HCT116 (cell line): ENCODE results near the gene ZNF322. TPM values are rescaled to one million over a fixed set of nuclear protein-coding genes. Genes with fewer than 3 reads are reported as not detected.
A peak's percentile ranks its signal among the peaks of the same experiment; 100 is the strongest.

Experiments used
- ATAC-seq: fragments of 200-7000 bp; cut with Tn5 transposase; 2 replicates; pipeline ENCODE4 v1.9.1; 2020; ENCODE audit warnings: mild to moderate bottlenecking, moderate library complexity
- BruUV-seq: library from RNA; stranded (reverse); fragments of 400-500 nt; replicated peaks from 2 replicates; lab custom pipeline; 2021; lab: Mats Ljungman, UMichigan
- CTCF ChIA-PET: fragments of 300-600 bp; sonication (Branson Sonifier 250); formaldehyde crosslinking; loops from one replicate; lab custom pipeline; 2021; ENCODE audit warnings: antibody characterized with exemption; lab: Charles Lee
- POLR2A ChIA-PET: fragments of 300-600, 350-600 bp; sonication (Branson Sonifier 250); formaldehyde crosslinking; loops from one replicate; lab custom pipeline; 2021; ENCODE audit warnings: antibody characterized with exemption; lab: Charles Lee
- RAD21 ChIA-PET, 2 experiments: fragments of 300-600 bp; sonication (Branson Sonifier 250); formaldehyde crosslinking; loops; one replicate each; lab custom pipeline; 2023; ENCODE audit warnings: low total read pairs in 2 of 2; ENCODE audit not compliant: uncharacterized antibody in 2 of 2, unreplicated experiment in 2 of 2, low non-redundant PET in 1 of 2; lab: Charles Lee
- DNase-seq: peaks from one replicate; pipeline ENCODE4 v3.0.0-alpha.2; 2010; ENCODE audit warnings: low read depth, low spot score
- H2AFZ ChIP-seq: fragments of 200-600 bp; shearing (Covaris generic), sonication (generic); 2 replicates; pipeline ENCODE4 v1.6.1; 2017; ENCODE audit warnings: low read depth, mixed run types, mixed read lengths, antibody characterized with exemption, low read length; ENCODE audit not compliant: poor library complexity, severe bottlenecking
- H3K27ac ChIP-seq: 2 replicates; pipeline ENCODE4 v1.5.1; 2012; ENCODE audit warnings: low read depth, low read length
- H3K27me3 ChIP-seq: fragments of 200-600 bp; sonication (generic); 2 replicates; pipeline ENCODE4 v1.6.1; 2016; ENCODE audit warnings: mixed run types, low read length, mixed read lengths; ENCODE audit not compliant: insufficient read depth
- H3K36me3 ChIP-seq, 2 experiments: fragments of 200-500 bp in 1 of 2; fragments of 200-600 bp in 1 of 2; sonication (Bioruptor generic) in 1 of 2; sonication (generic) in 1 of 2; 2 replicates each; pipeline versions ENCODE4 v1.5.1 to v1.6.1; 2014 to 2016; ENCODE audit warnings: low read length in 2 of 2, inconsistent platforms in 1 of 2, mixed read lengths in 1 of 2, mixed run types in 1 of 2; ENCODE audit not compliant: insufficient read depth in 2 of 2, control insufficient read depth in 1 of 2
- H3K4me1 ChIP-seq, 2 experiments: fragments of 200-600 bp in 1 of 2; sonication (generic) in 1 of 2; 2 replicates each; pipeline versions ENCODE4 v1.5.1 to v1.6.1; 2012 to 2017; ENCODE audit warnings: low read length in 2 of 2, inconsistent platforms in 1 of 2, mild to moderate bottlenecking in 1 of 2, mixed read lengths in 1 of 2, mixed run types in 1 of 2, moderate library complexity in 1 of 2; ENCODE audit not compliant: insufficient read depth in 2 of 2, control insufficient read depth in 1 of 2
- H3K4me2 ChIP-seq: fragments of 200-600 bp; sonication (generic); 2 replicates; pipeline ENCODE4 v1.6.1; 2017; ENCODE audit warnings: mixed run types, low read length, mixed read lengths
- H3K4me3 ChIP-seq, 2 experiments: fragments of 200-600 bp in 1 of 2; sonication (generic) in 1 of 2; replicated peaks in 1 of 2; 2 replicates each; pipeline ENCODE4 v1.5.1; 2011 to 2016; ENCODE audit warnings: low read length in 2 of 2, control low read depth in 1 of 2, low read depth in 1 of 2, mild to moderate bottlenecking in 1 of 2, mixed read lengths in 1 of 2, mixed run types in 1 of 2
- H3K79me2 ChIP-seq: fragments of 200-600 bp; sonication (generic); 2 replicates; pipeline ENCODE4 v1.6.1; 2017; ENCODE audit warnings: mild to moderate bottlenecking, mixed run types, low read length, moderate library complexity, mixed read lengths; ENCODE audit not compliant: insufficient read depth
- H3K9ac ChIP-seq: fragments of 200-600 bp; sonication (generic); 2 replicates; pipeline ENCODE4 v1.6.1; 2016; ENCODE audit warnings: low read length, mixed read lengths
- H3K9me2 ChIP-seq: fragments of 200-600 bp; sonication (generic), shearing (Covaris generic); 2 replicates; pipeline ENCODE4 v1.6.1; 2017; ENCODE audit warnings: mixed run types, mild to moderate bottlenecking, moderate library complexity; ENCODE audit not compliant: insufficient read depth
- H3K9me3 ChIP-seq, 2 experiments: fragments of 200-500 bp in 1 of 2; fragments of 200-600 bp in 1 of 2; sonication (Bioruptor generic) in 1 of 2; sonication (generic) in 1 of 2; 2 replicates each; pipeline ENCODE4 v1.6.1; 2014 to 2017; ENCODE audit warnings: low read length in 2 of 2, mixed read lengths in 2 of 2, inconsistent platforms in 1 of 2, low read depth in 1 of 2, mild to moderate bottlenecking in 1 of 2, mixed run types in 1 of 2, moderate library complexity in 1 of 2; ENCODE audit not compliant: control insufficient read depth in 1 of 2, insufficient read depth in 1 of 2
- H4K20me1 ChIP-seq: fragments of 200-600 bp; sonication (generic), shearing (Covaris generic); 2 replicates; pipeline ENCODE4 v1.6.1; 2017; ENCODE audit warnings: mixed run types, mild to moderate bottlenecking, moderate library complexity; ENCODE audit not compliant: insufficient read depth
- ATF3 ChIP-seq: IDR thresholded peaks from 2 replicates; pipeline ENCODE4 v1.6.1; 2012
- CBX3 ChIP-seq: IDR thresholded peaks from 2 replicates; pipeline ENCODE4 v1.6.1; 2012; ENCODE audit warnings: low read depth
- CEBPB ChIP-seq: IDR thresholded peaks from 2 replicates; pipeline ENCODE4 v1.6.1; 2012; ENCODE audit warnings: low read depth
- CTCF ChIP-seq, 3 experiments: fragments of 200-600 bp in 1 of 3; sonication (generic) in 1 of 3; IDR thresholded peaks in 2 of 3; conservative IDR thresholded peaks in 1 of 3; 2 replicates each; pipeline ENCODE4 v1.5.1; 2012 to 2017; ENCODE audit warnings: low read depth in 2 of 3, low read length in 2 of 3, antibody characterized with exemption in 1 of 3, borderline replicate concordance in 1 of 3, control low read depth in 1 of 3, mild to moderate bottlenecking in 1 of 3, mixed read lengths in 1 of 3, mixed run types in 1 of 3, moderate library complexity in 1 of 3; ENCODE audit not compliant: insufficient read depth in 1 of 3
- EGR1 ChIP-seq: IDR thresholded peaks from 2 replicates; pipeline ENCODE4 v1.6.1; 2012; ENCODE audit warnings: low read depth
- ELF1 ChIP-seq: IDR thresholded peaks from 2 replicates; pipeline ENCODE4 v1.6.1; 2012; ENCODE audit warnings: low read depth, borderline replicate concordance
- EZH2 ChIP-seq: fragments of 200-600 bp; sonication (generic); IDR thresholded peaks from 2 replicates; pipeline ENCODE4 v1.6.1; 2017; ENCODE audit warnings: antibody characterized with exemption, mixed run types
- EZH2phosphoT487 ChIP-seq: fragments of 200-600 bp; IDR thresholded peaks from 2 replicates; pipeline ENCODE4 v1.6.1; 2018; ENCODE audit warnings: antibody characterized with exemption, borderline replicate concordance
- FOSL1 ChIP-seq: IDR thresholded peaks from 2 replicates; pipeline ENCODE4 v1.6.1; 2012; ENCODE audit warnings: low read depth
- JUND ChIP-seq: IDR thresholded peaks from 2 replicates; pipeline ENCODE4 v1.6.1; 2012
- POLR2A ChIP-seq: IDR thresholded peaks from 2 replicates; pipeline ENCODE4 v1.7.0; 2011; ENCODE audit warnings: borderline replicate concordance; ENCODE audit not compliant: insufficient read depth, insufficient read length; ENCODE audit errors: extremely low read depth
- RAD21 ChIP-seq: IDR thresholded peaks from 2 replicates; pipeline ENCODE4 v1.6.1; 2012; ENCODE audit warnings: low read depth, mild to moderate bottlenecking
- SP1 ChIP-seq: IDR thresholded peaks from 2 replicates; pipeline ENCODE4 v1.6.1; 2012; ENCODE audit warnings: low read depth
- TCF7L2 ChIP-seq: IDR thresholded peaks from 2 replicates; pipeline ENCODE4 v1.7.0; 2011; ENCODE audit warnings: borderline replicate concordance, inconsistent platforms; ENCODE audit not compliant: insufficient read depth, insufficient read length; ENCODE audit errors: extremely low read depth
- YY1 ChIP-seq: IDR thresholded peaks from 2 replicates; pipeline ENCODE4 v1.6.1; 2011; ENCODE audit warnings: low read length, low read depth, moderate library complexity, mild to moderate bottlenecking; ENCODE audit not compliant: insufficient replicate concordance; ENCODE audit errors: extremely low read depth
- ZFX ChIP-seq: fragments of 450-650 bp; IDR thresholded peaks from 2 replicates; pipeline ENCODE4 v1.6.1; 2017
- ZNF274 ChIP-seq: fragments of 200-500 bp; sonication (Bioruptor generic); IDR thresholded peaks from 2 replicates; pipeline ENCODE4 v1.6.1; 2014; ENCODE audit warnings: mild to moderate bottlenecking, low read depth, low read length, inconsistent platforms
- intact Hi-C: fragments of 100-400 bp; cut with micrococcal nuclease; formaldehyde crosslinking; loops from 2 replicates; pipeline ENCODE4 v1.10.0; 2022
- total RNA-seq: library from RNA; stranded (reverse); gene quantifications from one replicate; pipeline ENCODE4 v1.2.1, GENCODE V29; 2021; ENCODE audit not compliant: unreplicated experiment

Gene ZNF322
- total RNA-seq, 1 experiment from 2014 or later = 22.9 TPM

DNA sequence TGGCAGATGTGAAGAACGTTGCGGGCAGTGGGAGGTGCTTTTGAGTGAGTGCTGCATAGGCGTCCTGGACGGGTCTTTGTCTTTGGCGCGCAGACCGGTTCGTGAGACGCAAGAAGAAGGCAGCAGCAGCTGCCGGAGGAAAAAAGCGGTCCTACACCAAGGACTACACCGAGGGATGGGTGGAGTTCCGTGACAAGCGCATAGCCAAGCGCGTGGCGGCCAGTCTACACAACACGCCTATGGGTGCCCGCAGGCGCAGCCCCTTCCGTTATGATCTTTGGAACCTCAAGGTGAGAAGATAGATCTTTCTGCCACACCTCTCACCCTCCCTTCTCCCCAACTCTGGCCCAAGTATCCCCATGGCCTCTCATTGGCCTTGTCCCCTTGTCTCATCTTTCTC lies 61.7 kb downstream of the ZNF322 start:
- intact Hi-C loops = loop anchor here (5.0 kb wide), 1 partner anchor 534 kb away; a partner anchor contains a TSS
- ChIA-PET CTCF (no interaction called here), RAD21 (no interaction called here), POLR2A (no interaction called here)
- Histone ChIP-seq H3K27me3 (no peaks in the 10 kb centered on the region), H3K9ac (peak overlapping the region; percentile 87), H3K79me2 (peaks cover 22% of the 10 kb centered on the region), H4K20me1 (no peaks in the 10 kb centered on the region), H3K36me3 (peaks cover 2 to 16% of the 10 kb centered on the region in 2 experiments; a peak in 1 of 4 replicates), H3K9me2 (no peaks in the 10 kb centered on the region), H2AFZ (no peak overlapping the region), H3K4me1 (peaks cover 19 to 41% of the 10 kb centered on the region in 2 experiments), H3K4me2 (peak overlapping the region; percentile 92), H3K9me3 (no peaks in the 10 kb centered on the region), H3K27ac (no peak overlapping the region), H3K4me3 (peak overlapping the region; percentile 94 to 98)
- ATAC-seq = no peak
- no peak for DNase-seq
- BruUV-seq = no TSS peak
- TF ChIP-seq EZH2phosphoT487 = no peak
- TF ChIP-seq YY1 = no peak
- TF ChIP-seq POLR2A = no peak
- no peak for TF ChIP-seq JUND
- no peak for TF ChIP-seq ATF3
- no peak for TF ChIP-seq ELF1
- no peak for TF ChIP-seq CTCF (IDR thresholded peaks at IDR 0.05 in 2 of 3, conservative IDR thresholded peaks at IDR 0.05 in 1 of 3; ENCODE audit: borderline replicate concordance in 1 of 3, insufficient read depth in 1 of 3, low read depth in 2 of 3, low read length in 2 of 3)
- TF ChIP-seq SP1 = no peak
- no peak for TF ChIP-seq RAD21
- TF ChIP-seq CEBPB = no peak
- TF ChIP-seq EZH2 = no peak
- TF ChIP-seq ZFX = no peak
- TF ChIP-seq FOSL1 = no peak
- TF ChIP-seq TCF7L2 = no peak
- TF ChIP-seq CBX3 = no peak
- TF ChIP-seq ZNF274 = no peak
- no peak for TF ChIP-seq EGR1
